Lung microvascular endothelial cell (primary cell): ENCODE data around the gene DAB2. TPM values are rescaled to one million over a fixed set of nuclear protein-coding genes. Genes with fewer than 3 reads are reported as not detected.
"Not testable (repeated sequence)": the region's sequence is repeated elsewhere in the genome, so short reads cannot be mapped to it uniquely, and the experiment has no call there.

ENCODE experiments used
- DNase-seq, 2 donors: peaks; one replicate each; pipeline versions ENCODE4 v3.0.0 to v3.0.0-alpha.2; 2010; ENCODE audit warnings: low read depth in 2 of 2
- total RNA-seq: library from RNA; depleted of rRNA; stranded (reverse); fragments of >200 nt; gene quantifications from 2 replicates; pipeline ENCODE4 v1.2.1, GENCODE V29; 2014

DAB2 gene
- total RNA-seq, 1 donor from 2014 or later = 78.8 TPM

GRCh38 chr5:39352170-39352569 is 72.6 kb downstream of the DAB2 start:
- DNase-seq = no peak

GRCh38 chr5:39349484-39349883 is 75.3 kb downstream of the DAB2 start:
- DNase-seq = no peak

GRCh38 chr5:39342460-39342859 is 82.3 kb downstream of the DAB2 start:
- DNase-seq = no peak

GRCh38 chr5:39341896-39342295 is 82.9 kb downstream of the DAB2 start:
- no peak for DNase-seq

DNA sequence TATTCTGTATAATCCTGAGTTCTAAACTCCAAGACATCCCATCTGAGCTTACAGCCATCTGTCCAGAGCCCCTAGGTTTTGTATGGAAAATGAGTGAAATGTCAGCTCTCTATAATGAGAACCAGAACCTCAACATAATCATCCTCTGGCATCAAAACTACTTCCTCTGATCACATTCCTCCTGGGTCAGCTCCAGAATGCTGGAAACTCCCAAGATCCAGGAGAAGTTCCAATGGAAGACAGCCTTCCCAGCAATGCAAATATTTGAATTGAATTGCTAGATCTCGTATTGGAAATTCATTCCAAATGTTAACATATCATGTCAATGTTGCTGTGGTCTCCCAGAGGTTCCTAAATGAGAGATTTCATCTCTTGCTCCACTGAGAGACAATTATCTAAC is 84.3 kb downstream of the DAB2 start:
- DNase-seq = no peak

GRCh38 chr5:39337252-39337915 is 87.4 kb downstream of the DAB2 start:
- no peak for DNase-seq

GRCh38 chr5:39334296-39334695 is 90.5 kb downstream of the DAB2 start:
- DNase-seq = not testable (repeated sequence)

- no peak for DNase-seq
Observed at GRCh38 chr5:39333104-39333503, 91.7 kb downstream of the DAB2 start.

DNA sequence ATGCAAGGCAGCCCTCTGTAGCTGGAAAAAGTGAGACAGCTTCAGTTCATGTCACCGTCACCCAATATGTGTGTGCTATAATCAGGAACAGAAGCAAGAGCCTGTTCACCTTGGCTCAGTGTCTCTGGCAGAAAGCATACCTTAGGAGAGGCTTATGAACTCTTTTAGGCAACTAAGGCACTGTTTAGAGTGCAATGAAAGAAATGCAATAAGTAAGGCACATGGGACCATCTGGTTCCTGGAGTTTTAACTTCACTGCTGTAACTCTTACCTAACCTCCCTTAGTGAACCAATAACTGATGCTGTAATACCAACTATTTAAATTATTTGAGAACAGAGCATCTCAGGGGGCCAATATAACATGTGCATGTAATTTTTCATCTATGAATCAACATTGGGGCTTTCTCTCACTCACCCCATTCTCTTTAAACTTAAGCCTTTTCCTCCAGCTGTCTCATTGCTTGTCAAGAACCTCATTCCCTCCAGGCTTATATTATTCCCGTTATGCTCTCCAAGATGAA is 92.9 kb downstream of the DAB2 start:
- DNase-seq = no peak

GRCh38 chr5:39328731-39329130 is 96.0 kb downstream of the DAB2 start:
- DNase-seq = no peak

DNA sequence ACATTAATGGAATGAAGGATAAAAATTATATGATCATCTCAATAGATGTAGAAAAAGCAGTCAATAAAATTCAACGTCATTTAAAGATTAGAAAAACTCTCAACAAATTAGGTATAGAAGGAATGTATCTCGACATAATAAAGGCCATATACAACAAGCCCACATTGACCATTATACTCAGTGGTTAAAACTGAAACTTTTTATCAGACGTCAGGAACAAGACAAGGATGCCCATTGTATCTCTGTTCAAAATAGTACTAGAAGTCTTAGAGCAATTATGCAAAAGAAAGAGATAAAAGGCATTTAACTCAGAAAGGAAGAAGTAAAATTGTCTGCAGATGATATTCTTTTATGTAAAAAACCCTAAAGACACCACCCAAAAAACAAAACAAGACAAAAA is 101.2 kb downstream of the DAB2 start:
- no peak for DNase-seq

Other genes with a start within 250 kb of the DAB2 start
- not detected in 2 replicates for gene FYB1, start 205.4 kb downstream of the DAB2 start, total RNA-seq
- gene C9, start 60.5 kb downstream of the DAB2 start, total RNA-seq = under 0.01 TPM in 2 replicates